GM21717 (cell line): ENCODE measurements around the gene CHN2.
A peak's percentile ranks its signal among the peaks of the same experiment; 100 is the strongest.

Experiments
- ATAC-seq: cut with Tn5 transposase; IDR thresholded peaks from one replicate; pipeline ENCODE4 v1.9.1; 2021; ENCODE audit warnings: mild to moderate bottlenecking, moderate library complexity; ENCODE audit not compliant: unreplicated experiment

CHN2 gene

GRCh38 chr7:29281782-29282541 is 87.4 kb downstream of the CHN2 start:
- no peak for ATAC-seq

DNA sequence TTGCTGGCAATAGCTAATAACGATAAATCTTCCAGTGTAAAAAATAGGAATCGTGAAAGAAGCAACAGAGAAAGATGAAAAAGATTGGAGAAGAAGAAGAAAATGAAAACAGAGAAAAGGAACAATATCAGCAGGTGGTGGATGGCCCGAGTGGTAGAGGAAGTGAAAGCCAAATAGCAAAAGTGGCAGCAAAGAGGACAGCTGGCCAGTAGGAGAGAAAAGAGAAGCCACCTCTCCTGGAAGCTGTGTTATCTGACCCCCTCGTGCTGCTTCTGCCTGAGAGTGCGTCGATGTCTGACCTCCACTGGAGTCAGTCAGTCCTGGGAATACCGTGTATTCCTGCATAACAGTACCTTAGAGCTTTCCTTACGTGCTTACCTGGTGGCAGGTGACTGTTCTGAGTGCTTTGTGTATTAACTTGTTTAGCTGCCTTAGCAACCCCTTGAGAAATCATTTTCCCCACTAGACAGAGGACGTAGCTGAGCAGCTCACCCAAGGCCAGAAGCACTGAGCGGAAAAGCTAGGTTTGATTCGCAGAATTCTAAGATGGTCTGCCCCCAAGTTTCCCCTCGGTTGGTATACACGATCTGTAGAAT is 88.3 kb downstream of the CHN2 start:
- no peak for ATAC-seq

DNA sequence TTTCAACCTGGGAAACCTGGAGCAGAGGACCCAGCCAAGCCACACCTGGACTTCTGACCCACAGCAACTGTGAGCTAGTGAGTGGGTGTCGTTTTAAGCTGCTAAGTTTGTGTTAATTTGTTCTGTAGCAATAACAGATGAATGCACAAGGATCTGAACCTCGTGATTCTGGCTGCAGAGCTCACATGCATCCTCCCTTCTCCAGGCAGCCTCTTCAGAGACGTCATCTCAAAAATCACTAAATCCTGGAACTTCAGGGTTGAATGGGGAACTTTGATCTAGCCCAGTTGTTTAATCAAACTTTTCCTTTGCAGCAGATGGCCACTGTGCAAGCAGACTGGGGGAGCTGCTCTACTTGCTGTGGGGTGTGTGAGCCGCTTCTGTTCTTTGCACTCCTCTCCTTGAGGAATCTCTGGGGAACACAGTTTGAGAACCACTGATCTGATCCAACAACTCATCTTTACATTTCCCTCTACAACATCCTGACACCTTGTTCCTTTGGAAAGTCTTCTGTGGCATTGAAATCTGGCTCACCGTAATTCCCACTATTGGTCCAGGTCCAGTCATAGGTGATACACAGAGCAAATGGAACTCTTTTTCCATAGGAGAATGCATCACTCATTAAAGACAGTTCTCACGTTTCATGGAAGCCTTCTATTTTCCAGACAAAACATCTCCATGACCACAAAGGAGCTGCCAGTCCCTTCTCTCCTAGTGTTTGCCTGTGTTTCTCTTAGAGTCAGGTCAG is 90.3 kb downstream of the CHN2 start:
- ATAC-seq: no peak

DNA sequence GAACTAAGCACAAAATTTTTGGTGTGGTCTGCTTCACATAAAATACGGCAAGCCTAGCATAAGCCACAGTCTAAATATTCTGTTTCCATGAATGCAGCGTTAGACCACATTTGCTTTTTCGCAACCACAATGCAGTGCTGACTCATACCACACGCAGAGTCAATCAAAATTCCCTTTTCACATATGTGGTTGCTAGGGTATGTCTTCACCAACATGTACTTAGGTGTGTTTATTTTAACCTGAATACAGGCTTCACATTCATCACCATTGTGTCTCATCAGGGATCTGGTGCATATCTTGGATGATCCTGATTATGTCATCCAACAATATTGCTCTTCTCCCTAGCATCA is 90.8 kb downstream of the CHN2 start:
- peak; percentile 80 for ATAC-seq

- no peak for ATAC-seq
These were observed 91.3 kb downstream of the CHN2 start for GRCh38 chr7:29285861-29286260.

DNA sequence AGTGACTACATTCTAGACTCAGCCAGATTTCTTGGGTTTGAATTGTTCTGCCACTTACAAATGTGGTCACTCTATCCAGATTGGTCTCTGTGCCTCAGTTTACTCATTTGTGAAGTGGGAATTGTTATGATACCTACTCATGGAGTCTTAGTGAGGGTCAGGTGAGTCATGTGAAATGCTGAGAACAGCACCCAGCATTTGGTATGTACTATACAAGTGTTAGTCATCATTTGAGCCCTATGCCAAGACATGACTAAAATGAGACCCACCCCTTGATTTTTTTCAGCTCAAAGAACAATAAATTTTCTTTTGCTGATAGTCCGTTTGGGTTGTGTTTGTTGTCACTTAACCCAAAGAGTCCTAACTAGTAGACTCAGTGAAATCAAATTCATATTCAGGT is 92.8 kb downstream of the CHN2 start:
- no peak for ATAC-seq

DNA sequence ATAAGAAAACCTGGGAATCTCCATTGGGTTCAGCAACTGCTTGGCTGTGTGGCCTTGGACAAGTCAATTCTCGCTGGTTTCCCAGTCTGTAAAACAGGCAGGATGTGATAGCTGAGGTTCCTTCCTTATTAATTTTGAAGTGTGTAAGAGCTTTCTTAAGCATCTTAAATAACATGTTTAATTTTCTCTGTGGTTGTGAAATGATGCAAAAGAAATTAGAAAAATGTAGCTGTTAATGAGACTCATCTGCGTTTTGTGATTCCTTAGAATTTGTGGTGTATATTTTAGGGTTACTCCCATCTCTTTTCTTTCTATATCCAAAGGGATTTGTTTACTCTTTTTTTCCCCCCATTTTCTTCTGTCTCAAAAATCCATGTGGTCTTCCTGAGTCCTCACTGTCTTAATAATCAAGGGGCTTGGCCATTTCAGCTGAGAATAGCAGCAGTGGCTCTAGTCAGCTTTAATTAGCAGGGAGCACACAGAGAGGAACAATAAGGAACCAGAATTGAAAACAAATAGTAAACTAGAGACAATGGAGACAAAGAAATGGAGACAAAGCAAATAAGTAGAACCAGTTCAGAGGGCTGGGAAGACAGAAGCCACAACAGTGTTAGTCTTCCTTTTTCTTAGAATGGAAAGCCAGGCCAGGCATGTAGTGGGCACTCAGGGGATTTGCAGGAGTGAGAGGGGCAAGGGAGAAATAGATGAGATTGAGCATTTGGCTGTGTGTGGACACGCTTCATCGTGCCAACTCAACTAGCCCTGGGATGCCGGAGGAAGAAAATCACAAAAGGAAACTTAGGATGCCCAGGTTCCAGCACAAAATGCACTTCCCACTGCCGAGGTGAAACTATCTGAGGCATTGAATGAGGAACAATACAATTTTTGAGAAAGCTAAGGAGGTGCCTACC is 93.9 kb downstream of the CHN2 start:
- no peak for ATAC-seq

DNA sequence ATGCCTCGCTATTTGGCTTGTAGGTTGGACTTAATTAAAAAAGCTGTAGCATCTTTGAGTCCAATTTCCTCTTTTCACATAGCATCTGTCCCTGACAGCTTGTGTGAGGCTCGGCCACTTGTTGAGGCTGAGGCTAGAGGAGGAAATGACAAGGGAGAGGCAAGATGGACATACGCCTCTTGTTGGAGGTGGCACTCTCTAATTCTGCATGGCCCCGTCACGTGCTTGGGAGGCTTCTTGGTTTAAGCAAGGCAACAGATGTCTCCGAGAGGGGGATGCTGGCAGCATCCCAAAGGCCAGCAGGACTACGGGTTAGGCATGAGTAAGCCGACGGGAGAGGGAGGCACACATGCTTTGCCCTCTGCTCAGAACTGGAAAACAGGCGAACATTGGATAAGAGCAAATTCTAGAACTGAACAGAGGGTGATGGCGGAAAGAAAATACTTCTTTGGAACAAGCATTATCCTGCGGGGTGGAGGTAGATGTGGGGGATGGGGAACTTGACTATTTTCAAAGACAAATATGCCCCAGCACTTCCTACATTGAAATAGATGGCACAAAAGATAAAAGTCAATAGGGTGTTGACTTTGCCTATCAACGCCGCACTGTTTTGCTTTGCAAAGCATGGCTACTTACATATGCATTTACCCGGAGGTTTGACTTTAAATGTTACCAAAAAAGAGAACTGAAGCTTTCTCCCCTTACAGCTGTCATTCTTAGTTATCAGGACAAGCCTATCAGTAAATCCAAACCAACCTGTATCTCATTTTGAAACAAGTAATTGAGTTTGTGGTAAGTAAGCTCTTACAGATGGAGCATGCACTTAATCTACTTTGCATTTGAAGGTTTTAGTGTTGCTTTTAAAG is 94.8 kb downstream of the CHN2 start:
- ATAC-seq: peak; percentile 64

DNA sequence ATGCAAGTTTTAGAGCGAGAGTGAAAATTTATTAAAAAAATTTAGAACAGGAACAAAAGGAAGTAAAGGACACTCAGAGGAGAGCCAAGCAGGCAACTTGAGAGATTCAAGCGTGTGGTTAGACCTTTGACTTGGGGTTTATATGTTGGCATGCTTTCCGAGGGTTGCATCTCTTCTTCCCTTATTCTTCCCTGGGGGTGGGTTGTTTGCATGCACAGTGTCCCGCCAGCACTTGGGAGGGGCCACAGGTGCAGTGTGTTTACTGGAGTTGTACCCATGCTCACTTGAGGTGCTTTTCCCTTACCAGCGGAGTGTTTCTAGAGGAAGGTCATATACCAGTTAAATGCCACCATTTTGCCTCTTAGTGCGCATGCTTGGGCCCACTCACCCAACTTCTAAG is 96.3 kb downstream of the CHN2 start:
- no peak for ATAC-seq

DNA sequence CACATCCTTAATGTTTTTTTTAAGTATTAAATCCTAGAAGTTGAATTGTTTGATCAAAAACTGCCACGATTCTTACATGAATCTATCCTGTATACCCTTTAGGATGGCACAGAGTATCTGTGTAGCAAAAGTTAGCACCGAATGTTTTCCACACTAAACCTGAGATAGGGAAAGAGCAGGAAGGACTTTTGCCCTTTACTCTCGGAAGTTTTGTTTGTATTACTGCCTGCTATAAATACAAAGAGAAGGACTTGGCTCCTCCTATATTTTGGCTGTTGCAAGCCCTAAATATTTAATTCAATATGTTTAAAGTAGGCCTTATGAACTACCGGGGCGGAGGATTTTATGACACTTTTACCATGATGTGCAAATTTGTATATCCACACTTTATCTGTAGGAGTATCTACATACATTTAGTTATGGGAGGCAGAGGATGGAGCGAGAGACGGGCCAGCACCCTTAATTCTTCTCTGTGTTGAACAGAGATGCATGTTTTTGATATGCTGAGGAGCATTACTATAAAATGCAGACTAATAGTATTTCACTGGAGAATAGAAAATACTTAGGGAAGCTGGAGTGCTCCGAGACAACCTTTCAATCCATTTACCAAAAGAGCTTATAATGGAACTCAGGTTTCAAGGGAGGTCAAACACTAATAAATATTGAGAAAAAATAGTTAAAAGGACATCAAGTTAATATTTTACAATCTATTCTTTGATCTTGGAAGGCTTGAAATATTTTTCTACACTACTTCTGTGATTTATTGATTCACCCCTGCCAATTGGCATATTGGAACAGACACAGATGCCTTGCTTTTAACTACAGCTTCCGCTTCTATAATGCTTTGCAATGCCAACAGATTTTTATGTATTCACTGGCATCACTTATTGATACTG is 97.4 kb downstream of the CHN2 start:
- no peak for ATAC-seq

DNA sequence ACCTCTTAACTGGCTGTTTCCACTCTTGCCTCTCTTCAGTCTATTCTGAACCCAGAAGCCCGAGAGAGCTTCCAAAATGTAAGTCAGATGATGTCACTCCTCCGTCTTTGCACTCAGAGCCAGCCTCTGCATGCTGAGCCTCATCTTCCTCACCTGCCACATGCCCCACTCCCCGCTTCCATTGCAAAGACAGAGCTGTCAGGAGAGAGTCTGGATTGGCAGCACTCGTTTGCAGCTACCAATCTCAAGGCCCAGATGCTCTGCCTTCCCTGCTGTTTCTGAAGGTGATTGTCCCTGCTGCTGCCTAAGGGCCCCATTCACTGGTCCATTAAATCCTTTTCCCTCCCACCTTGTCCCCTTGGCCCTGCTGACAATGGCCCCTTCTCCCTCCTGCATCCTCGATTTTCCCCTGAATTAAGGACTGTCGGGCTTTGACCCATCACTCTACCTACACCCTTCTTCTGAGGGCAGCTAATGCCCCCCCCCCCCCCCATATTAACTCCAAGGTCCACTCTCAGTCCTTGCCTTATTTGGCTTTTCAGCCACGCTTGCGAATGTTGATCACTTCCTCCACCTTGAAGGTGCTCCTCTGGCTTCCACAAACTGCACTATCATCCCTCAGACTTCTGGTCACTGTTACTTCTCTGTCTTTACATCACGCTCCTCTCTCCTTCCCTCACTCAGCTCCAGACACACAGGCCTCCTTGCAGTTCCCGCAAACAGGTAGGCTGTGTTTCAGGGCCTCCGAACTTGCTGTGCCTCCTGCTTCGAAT is 98.5 kb downstream of the CHN2 start:
- ATAC-seq: no peak

GRCh38 chr7:29296421-29296820 is 101.8 kb downstream of the CHN2 start:
- ATAC-seq: no peak

- ATAC-seq: no peak
These were observed 102.8 kb downstream of the CHN2 start for GRCh38 chr7:29297194-29297890.

DNA sequence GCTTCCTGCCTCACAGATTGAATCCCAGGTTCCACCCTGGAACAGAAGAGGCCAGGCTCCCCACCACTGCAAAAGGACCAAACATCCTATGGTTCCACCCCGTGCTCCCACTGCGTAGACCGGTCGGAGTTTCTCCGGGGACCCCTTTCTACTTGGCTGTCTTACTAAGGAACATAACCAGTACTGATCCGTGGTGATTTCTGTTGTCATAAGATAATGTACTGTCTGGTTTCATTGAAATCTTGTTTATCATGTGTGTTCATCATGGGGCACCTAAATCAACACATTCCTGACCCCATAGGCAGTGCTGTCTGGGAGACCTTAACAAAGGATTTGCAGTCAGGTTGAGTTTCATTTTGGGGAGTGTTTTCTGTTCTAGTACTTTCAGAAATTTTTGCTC is 104.5 kb downstream of the CHN2 start:
- no peak for ATAC-seq

- ATAC-seq: no peak
These were observed 105.5 kb downstream of the CHN2 start for GRCh38 chr7:29300026-29300480.

GRCh38 chr7:29300649-29301048 is 106.1 kb downstream of the CHN2 start:
- ATAC-seq: no peak

DNA sequence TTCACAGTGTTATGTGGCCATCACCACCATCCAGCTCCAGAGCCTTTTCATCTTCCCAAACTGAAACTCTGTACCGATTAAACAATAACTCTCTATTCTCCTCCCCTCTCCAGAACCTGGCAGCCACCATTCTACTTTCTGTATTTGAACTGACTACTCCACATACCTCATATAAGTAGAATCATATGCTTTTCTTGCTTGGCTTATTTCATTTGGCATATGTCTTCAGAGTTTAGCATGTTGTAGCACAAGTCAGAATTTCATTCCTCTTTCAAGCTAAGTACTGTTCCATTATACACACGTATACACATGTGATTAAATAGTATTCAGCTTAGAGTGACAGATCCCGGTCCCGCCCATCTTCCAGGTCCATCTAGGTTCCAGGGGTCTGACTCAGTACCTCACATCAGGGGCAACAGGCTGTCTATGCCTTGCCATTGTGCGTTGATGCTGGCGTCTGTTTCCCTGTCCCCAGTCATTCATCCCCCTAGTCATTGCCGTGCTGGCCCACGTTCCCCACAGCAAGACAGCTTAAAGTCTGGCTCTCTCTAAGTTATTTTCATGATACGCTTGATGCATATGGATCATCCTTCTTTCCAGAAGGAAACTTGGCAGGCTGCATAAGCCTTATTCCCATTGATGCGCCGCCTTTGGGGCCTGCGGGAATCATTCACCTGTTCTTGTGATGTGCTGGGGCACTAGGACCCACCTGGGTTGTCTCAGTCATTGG is 108.3 kb downstream of the CHN2 start:
- ATAC-seq: no peak
